Measurements from ENCODE around the gene MITF. TPM values are rescaled to one million over a fixed set of nuclear protein-coding genes. Genes with fewer than 3 reads are reported as not detected.

MITF gene
- polyA plus RNA-seq, 1 donor (not counting 4 experiments of a cell fraction or from before 2014, with no cell fraction given): 2.7 TPM

DNA sequence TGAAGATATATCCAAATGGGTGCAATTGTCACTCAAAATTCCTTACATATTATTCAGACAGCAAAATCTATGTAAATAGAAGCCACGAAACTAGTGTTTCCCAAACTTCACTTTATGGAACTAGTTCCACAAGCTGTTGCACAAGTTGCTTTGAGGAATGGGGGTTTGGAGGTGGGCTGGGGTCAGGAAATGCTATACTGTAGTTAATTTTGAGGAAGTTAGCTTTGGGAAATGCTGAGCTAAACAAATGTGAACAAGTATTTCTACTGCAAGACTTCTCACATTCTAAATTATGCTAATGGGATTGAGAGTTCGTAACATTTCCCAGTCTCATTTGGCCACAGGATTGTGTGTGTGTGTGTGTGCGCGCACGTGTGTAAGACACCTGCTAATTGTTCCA is 231.6 kb downstream of the MITF start:
- no peak for FAIRE-seq

DNA sequence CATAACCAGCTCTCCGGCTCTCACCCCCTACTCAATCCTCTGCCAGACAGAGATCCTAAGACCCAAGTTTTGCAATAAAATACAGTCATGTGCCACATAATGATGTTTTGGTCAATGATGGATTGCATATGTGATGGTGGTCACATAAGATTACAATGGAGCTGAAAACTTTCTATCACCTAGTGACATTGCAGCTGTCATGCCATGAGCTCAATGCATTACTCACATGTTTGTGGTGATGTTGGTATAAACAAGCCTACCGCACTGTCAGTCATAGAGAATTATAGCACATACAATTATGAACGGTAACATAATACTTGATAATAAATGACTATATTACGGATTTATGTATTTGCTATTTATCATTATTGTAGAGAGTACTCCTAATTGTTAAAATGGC is 233.4 kb downstream of the MITF start:
- no peaks in the 10 kb centered on the region for H3K9me1 ChIP-seq (ENCODE audit: control insufficient read depth, extremely low read depth, insufficient read depth, low read length)
- no peaks in the 10 kb centered on the region for H3K36me3 ChIP-seq (ENCODE audit: control insufficient read depth in 2 of 2, extremely low read depth in 1 of 2, insufficient read depth in 2 of 2, low read length in 2 of 2)
- TF ChIP-seq EZH2 (IDR thresholded peaks at IDR 0.05; ENCODE audit: low read length) (no peak), CTCF (optimal IDR thresholded peaks at IDR 0.05 in 1 of 3, IDR thresholded peaks at IDR 0.05 in 1 of 3, conservative IDR thresholded peaks at IDR 0.05 in 1 of 3; ENCODE audit: extremely low read depth in 1 of 3, insufficient read depth in 2 of 3, low read length in 3 of 3) (no peak)
- no peak overlapping the region for H3K9ac ChIP-seq (ENCODE audit: control insufficient read depth, extremely low read depth, insufficient read depth, low read length)
- no peaks in the 10 kb centered on the region for H4K20me1 ChIP-seq (ENCODE audit: control insufficient read depth, extremely low read depth, insufficient read depth, low read length)
- H3K4me2 ChIP-seq (ENCODE audit: control insufficient read depth, extremely low read depth, insufficient read depth, low read depth, low read length): no peak overlapping the region
- dilution Hi-C loops (cut with MboI; ENCODE audit: extremely low pct_ligation_motif_present, low sequenced_read_pairs): loop anchor here (25.0 kb wide), 1 partner anchor 285 kb away; no protein-coding TSS in a partner anchor
- no peaks in the 10 kb centered on the region for H3K9me3 ChIP-seq (ENCODE audit: control insufficient read depth, low read depth, low read length)
- H3K4me3 ChIP-seq (ENCODE audit: control insufficient read depth in 2 of 3, extremely low read depth in 1 of 3, insufficient read depth in 2 of 3, low read depth in 1 of 3, low read length in 3 of 3): no peak overlapping the region
- no peaks in the 10 kb centered on the region for H3K79me2 ChIP-seq (ENCODE audit: control insufficient read depth, insufficient read depth, low read length)
- no peak overlapping the region for H3K27ac ChIP-seq (ENCODE audit: control insufficient read depth, insufficient read depth, low read length)
- FAIRE-seq (no peak), DNase-seq (ENCODE audit: low read depth, low spot score) (no peak)
- no peak overlapping the region for H2AFZ ChIP-seq (ENCODE audit: control insufficient read depth, low read length)
- no peaks in the 10 kb centered on the region for H3K4me1 ChIP-seq (ENCODE audit: control insufficient read depth, extremely low read depth, insufficient read depth, low read length)
- no peaks in the 10 kb centered on the region for H3K27me3 ChIP-seq (ENCODE audit: control insufficient read depth, extremely low read depth, insufficient read depth, low read length)

More for the DNA sequence above, 231.6 kb downstream of the MITF start:
- no peaks in the 10 kb centered on the region for H3K27me3 ChIP-seq (ENCODE audit: control insufficient read depth, extremely low read depth, insufficient read depth, low read length)
- H3K79me2 ChIP-seq (ENCODE audit: control insufficient read depth, insufficient read depth, low read length): no peaks in the 10 kb centered on the region
- dilution Hi-C loops (cut with MboI; ENCODE audit: extremely low pct_ligation_motif_present, low sequenced_read_pairs): loop anchor here (25.0 kb wide), 1 partner anchor 284 kb away; no protein-coding TSS in a partner anchor
- H3K4me2 ChIP-seq (ENCODE audit: control insufficient read depth, extremely low read depth, insufficient read depth, low read depth, low read length): no peak overlapping the region
- H3K4me3 ChIP-seq (ENCODE audit: control insufficient read depth in 2 of 3, extremely low read depth in 1 of 3, insufficient read depth in 2 of 3, low read depth in 1 of 3, low read length in 3 of 3): no peak overlapping the region
- H3K9me1 ChIP-seq (ENCODE audit: control insufficient read depth, extremely low read depth, insufficient read depth, low read length): no peaks in the 10 kb centered on the region
- TF ChIP-seq CTCF (optimal IDR thresholded peaks at IDR 0.05 in 1 of 3, IDR thresholded peaks at IDR 0.05 in 1 of 3, conservative IDR thresholded peaks at IDR 0.05 in 1 of 3; ENCODE audit: extremely low read depth in 1 of 3, insufficient read depth in 2 of 3, low read length in 3 of 3) (no peak), EZH2 (IDR thresholded peaks at IDR 0.05; ENCODE audit: low read length) (no peak)
- DNase-seq (ENCODE audit: low read depth, low spot score): no peak
- no peaks in the 10 kb centered on the region for H3K9me3 ChIP-seq (ENCODE audit: control insufficient read depth, low read depth, low read length)
- no peak overlapping the region for H3K27ac ChIP-seq (ENCODE audit: control insufficient read depth, insufficient read depth, low read length)
- no peaks in the 10 kb centered on the region for H4K20me1 ChIP-seq (ENCODE audit: control insufficient read depth, extremely low read depth, insufficient read depth, low read length)
- H3K9ac ChIP-seq (ENCODE audit: control insufficient read depth, extremely low read depth, insufficient read depth, low read length): no peak overlapping the region
- no peaks in the 10 kb centered on the region for H3K36me3 ChIP-seq (ENCODE audit: control insufficient read depth in 2 of 2, extremely low read depth in 1 of 2, insufficient read depth in 2 of 2, low read length in 2 of 2)
- H2AFZ ChIP-seq (ENCODE audit: control insufficient read depth, low read length): no peak overlapping the region
- no peaks in the 10 kb centered on the region for H3K4me1 ChIP-seq (ENCODE audit: control insufficient read depth, extremely low read depth, insufficient read depth, low read length)

Data from keratinocyte (primary cell).